ENCODE measurements around the gene RUNX2.

Gene RUNX2

GRCh38 chr6:45616209-45616608 lies 288.1 kb downstream of the RUNX2 start:
- no peak for TF ChIP-seq ZNF423 (tag by site-specific recombination; IDR thresholded peaks at IDR 0.05)
- TF ChIP-seq MYNN (tag by site-specific recombination; IDR thresholded peaks at IDR 0.05; ENCODE audit: borderline replicate concordance), result no peak
- TF ChIP-seq PRDM4 (tag by site-specific recombination; IDR thresholded peaks at IDR 0.05), result no peak
- no peak for TF ChIP-seq ZNF660 (tag by site-specific recombination; IDR thresholded peaks at IDR 0.05)
- no peak for TF ChIP-seq ZNF580 (tag by site-specific recombination; IDR thresholded peaks at IDR 0.05)
- no peak for TF ChIP-seq ZBTB49 (tag by site-specific recombination; IDR thresholded peaks at IDR 0.05; ENCODE audit: low read depth)
- no peak for TF ChIP-seq ZNF280D (tag by site-specific recombination; IDR thresholded peaks at IDR 0.05)
- no peak for TF ChIP-seq GFI1B (tag by site-specific recombination; IDR thresholded peaks at IDR 0.05)
- TF ChIP-seq KLF17 (tag by site-specific recombination; IDR thresholded peaks at IDR 0.05), result no peak
- TF ChIP-seq BCL11A (tag by site-specific recombination; IDR thresholded peaks at IDR 0.05; ENCODE audit: low read depth), result no peak
- no peak for TF ChIP-seq ZNF239 (tag by site-specific recombination; IDR thresholded peaks at IDR 0.05)
- no peak for TF ChIP-seq ZNF132 (tag by site-specific recombination; IDR thresholded peaks at IDR 0.05; ENCODE audit: borderline replicate concordance)
- TF ChIP-seq ZBTB10 (tag by site-specific recombination; IDR thresholded peaks at IDR 0.05), result no peak
- TF ChIP-seq ZBTB1 (tag by site-specific recombination; IDR thresholded peaks at IDR 0.05), result no peak
- TF ChIP-seq ZNF221 (tag by site-specific recombination; IDR thresholded peaks at IDR 0.05; ENCODE audit: borderline replicate concordance), result no peak
- no peak for TF ChIP-seq ZNF560 (tag by site-specific recombination; IDR thresholded peaks at IDR 0.05; ENCODE audit: borderline replicate concordance)
- TF ChIP-seq ZSCAN5A (tag by site-specific recombination; IDR thresholded peaks at IDR 0.05), result no peak
- TF ChIP-seq SCRT2 (tag by site-specific recombination; IDR thresholded peaks at IDR 0.05), result no peak
- TF ChIP-seq PRDM1 (tag by site-specific recombination; IDR thresholded peaks at IDR 0.05), result no peak
- TF ChIP-seq CTCF (tag by site-specific recombination; IDR thresholded peaks at IDR 0.05), result no peak
- Histone ChIP-seq H3K4me3 (ENCODE audit: low read depth, low read length) (no peak overlapping the region), H3K9me3 (ENCODE audit: control insufficient read depth, insufficient read depth, low read depth, low read length) (no peaks in the 10 kb centered on the region), H3K36me3 (ENCODE audit: control insufficient read depth in 2 of 2, insufficient read depth in 1 of 2, low read length in 2 of 2) (no peaks in the 10 kb centered on the region), H3K4me1 (ENCODE audit: control insufficient read depth, insufficient read depth, low read length) (no peaks in the 10 kb centered on the region), H3K27ac (ENCODE audit: extremely low read depth, low read depth, low read length) (no peak overlapping the region)
- POLR2A ChIA-PET, result no interaction called here
- CTCF ChIA-PET, result interaction anchor here (2.5 kb wide), 1 partner anchor 98 kb away, joined by 12 read pairs; no protein-coding TSS in a partner anchor
